Measurements from ENCODE around the gene CHKA. TPM values are rescaled to one million over a fixed set of nuclear protein-coding genes. Genes with fewer than 3 reads are reported as not detected.

CHKA gene
- total and polyA plus RNA-seq, 2 of the 8 experiments (the other 6 are each of a cell fraction or from before 2014, with no cell fraction given), result 61.2 to 86.6 TPM

- WGBS, 2 experiments (ENCODE audit: extremely low coverage in 1 of 2, insufficient coverage in 1 of 2, insufficient read length in 1 of 2, insufficient replicate concordance in 2 of 2, low coverage in 1 of 2, low lambda C conversion rate in 2 of 2, missing lambda C conversion rate in 1 of 2), result 64% methylated on average over 3 of the region's 3 CpGs; no CpG with 5 or more reads in 1 of the 2 experiments
- H3K4me1 ChIP-seq (replicated peaks in 1 of 4; ENCODE audit: control insufficient read depth in 3 of 4, insufficient read depth in 4 of 4, low read length in 3 of 4), result no peaks in the 10 kb centered on the region
- no peak overlapping the region for H2AFZ ChIP-seq (ENCODE audit: low read length)
- no peak overlapping the region for H3K9ac ChIP-seq (replicated peaks in 1 of 4; ENCODE audit: extremely low read depth in 1 of 4, low read depth in 3 of 4, low read length in 3 of 4)
- H2BK12ac ChIP-seq (ENCODE audit: low read depth, low read length), result no peak overlapping the region
- no peak overlapping the region for H3K4ac ChIP-seq (replicated peaks; ENCODE audit: insufficient read length, low read depth, low read length)
- H2AK5ac ChIP-seq (ENCODE audit: low read depth, low read length), result no peak overlapping the region
- no peak overlapping the region for H3K23ac ChIP-seq (ENCODE audit: insufficient read length)
- H2BK20ac ChIP-seq (ENCODE audit: low read length), result no peak overlapping the region
- POLR2A ChIA-PET (ENCODE audit: partially characterized antibody), result interaction anchor here (0.6 to 4.0 kb wide), 3 partner anchors 8 to 109 kb away, joined by 3 to 21 read pairs (median 5); no protein-coding TSS in a partner anchor
- H3K4me2 ChIP-seq (ENCODE audit: insufficient read depth in 1 of 2, low read depth in 2 of 2, low read length in 2 of 2), result no peak overlapping the region
- H3K14ac ChIP-seq (ENCODE audit: insufficient read length), result no peak overlapping the region
- no peaks in the 10 kb centered on the region for H3K23me2 ChIP-seq (ENCODE audit: low read depth, low read length)
- no peak overlapping the region for H4K8ac ChIP-seq (ENCODE audit: extremely low read depth, insufficient read depth, low read length)
- no peaks in the 10 kb centered on the region; the same call in 1 of the 2 replicates for H3K79me1 ChIP-seq (ENCODE audit: low read depth, low read length)
- DNase-seq (ENCODE audit: low read depth in 1 of 2, low spot score in 2 of 2), result no peak
- H3K56ac ChIP-seq (replicated peaks; ENCODE audit: insufficient read length, low read depth, low read length), result no peak overlapping the region
- H4K20me1 ChIP-seq (replicated peaks in 1 of 2; ENCODE audit: control insufficient read depth in 1 of 2, insufficient read depth in 2 of 2, low read length in 2 of 2), result no peaks in the 10 kb centered on the region
- H3K18ac ChIP-seq (ENCODE audit: extremely low read depth, low read length), result no peak overlapping the region
- H2BK120ac ChIP-seq (replicated peaks; ENCODE audit: low read depth, low read length), result no peak overlapping the region
- H3K27ac ChIP-seq (ENCODE audit: low read depth, low read length), result no peak overlapping the region
- H3K79me2 ChIP-seq (ENCODE audit: control insufficient read depth in 1 of 2, insufficient read depth in 2 of 2, low read length in 2 of 2), result no peaks in the 10 kb centered on the region
- H2BK5ac ChIP-seq (ENCODE audit: low read depth, low read length), result no peak overlapping the region
- H3K4me3 ChIP-seq (ENCODE audit: extremely low read depth in 1 of 4, insufficient read depth in 2 of 4, low read depth in 3 of 4, low read length in 4 of 4), result no peak overlapping the region
- no peaks in the 10 kb centered on the region for H3K27me3 ChIP-seq (replicated peaks in 1 of 4; ENCODE audit: control insufficient read depth in 3 of 4, extremely low read depth in 1 of 4, insufficient read depth in 3 of 4, low read length in 3 of 4)
- peaks cover 29 to 36% of the 10 kb centered on the region in 2 experiments for H3K9me3 ChIP-seq (ENCODE audit: insufficient read depth in 2 of 2, low read depth in 1 of 2, low read length in 1 of 2)
- FAIRE-seq, result no peak
- no peak overlapping the region for H2BK15ac ChIP-seq (ENCODE audit: low read length)
- CTCF ChIA-PET (ENCODE audit: partially characterized antibody), result no interaction called here
- no peak overlapping the region for H4K5ac ChIP-seq (ENCODE audit: insufficient read length, low read depth, low read length)
- H3K36me3 ChIP-seq (ENCODE audit: control insufficient read depth in 2 of 4, insufficient read depth in 4 of 4, low read length in 3 of 4), result no peaks in the 10 kb centered on the region
- no peak overlapping the region for H4K91ac ChIP-seq (replicated peaks; ENCODE audit: insufficient read length, low read length)
These were observed 14.0 kb upstream of the CHKA start for GRCh38 chr11:68135161-68135560.

All from H1 (cell line).